HEK293 (cell line): ENCODE results near the gene FAXC.

Experiments
- GFI1B ChIP-seq: fragments of 450-650 bp; formaldehyde crosslinking; IDR thresholded peaks from 2 replicates; pipeline ENCODE4 v1.5.1; 2016; ENCODE audit warnings: missing biosample characterization, missing genetic modification characterization
- GLI2 ChIP-seq: fragments of 450-650 bp; formaldehyde crosslinking; IDR thresholded peaks from 2 replicates; pipeline ENCODE4; 2017; ENCODE audit warnings: missing biosample characterization, missing genetic modification characterization, low read depth, borderline replicate concordance
- KLF1 ChIP-seq: fragments of 450-650 bp; formaldehyde crosslinking; IDR thresholded peaks from 2 replicates; pipeline ENCODE4 v1.5.1; 2016; ENCODE audit warnings: missing biosample characterization, missing genetic modification characterization
- RBAK ChIP-seq: fragments of 450-650 bp; formaldehyde crosslinking; IDR thresholded peaks from 2 replicates; pipeline ENCODE4 v1.5.1; 2016; ENCODE audit warnings: missing biosample characterization, missing genetic modification characterization
- ZFP3 ChIP-seq: fragments of 450-650 bp; formaldehyde crosslinking; IDR thresholded peaks from 2 replicates; pipeline ENCODE4 v1.5.1; 2016; ENCODE audit warnings: low read depth, missing biosample characterization, missing genetic modification characterization
- ZIC2 ChIP-seq: fragments of 450-650 bp; formaldehyde crosslinking; IDR thresholded peaks from 2 replicates; pipeline ENCODE4 v1.5.1; 2016; ENCODE audit warnings: missing biosample characterization, missing genetic modification characterization
- ZNF10 ChIP-seq: fragments of 450-650 bp; formaldehyde crosslinking; IDR thresholded peaks from 2 replicates; pipeline ENCODE4 v1.5.1; 2017; ENCODE audit warnings: missing biosample characterization, missing genetic modification characterization
- ZNF114 ChIP-seq: fragments of 450-650 bp; formaldehyde crosslinking; IDR thresholded peaks from 2 replicates; pipeline ENCODE4 v1.5.0; 2017; ENCODE audit warnings: missing biosample characterization, missing genetic modification characterization
- ZNF133 ChIP-seq: fragments of 450-650 bp; formaldehyde crosslinking; IDR thresholded peaks from 2 replicates; pipeline ENCODE4 v1.5.1; 2016; ENCODE audit warnings: missing biosample characterization, missing genetic modification characterization
- ZNF138 ChIP-seq: fragments of 450-650 bp; formaldehyde crosslinking; IDR thresholded peaks from 2 replicates; pipeline ENCODE4 v1.5.1; 2016; ENCODE audit warnings: missing biosample characterization, missing genetic modification characterization, borderline replicate concordance
- ZNF18 ChIP-seq: fragments of 450-650 bp; formaldehyde crosslinking; IDR thresholded peaks from 2 replicates; pipeline ENCODE4 v1.5.1; 2016; ENCODE audit warnings: missing biosample characterization, missing genetic modification characterization
- ZNF280C ChIP-seq: fragments of 450-650 bp; formaldehyde crosslinking; IDR thresholded peaks from 2 replicates; pipeline ENCODE4 v1.5.1; 2016; ENCODE audit warnings: missing biosample characterization, missing genetic modification characterization
- ZNF404 ChIP-seq: fragments of 450-650 bp; formaldehyde crosslinking; IDR thresholded peaks from 2 replicates; pipeline ENCODE4 v1.5.1; 2017; ENCODE audit warnings: missing biosample characterization, missing genetic modification characterization
- ZNF473 ChIP-seq: fragments of 450-650 bp; formaldehyde crosslinking; IDR thresholded peaks from 2 replicates; pipeline ENCODE4 v1.5.1; 2017; ENCODE audit warnings: missing biosample characterization, missing genetic modification characterization
- ZNF510 ChIP-seq: fragments of 450-650 bp; formaldehyde crosslinking; IDR thresholded peaks from 2 replicates; pipeline ENCODE4 v1.5.1; 2018; ENCODE audit warnings: mild to moderate bottlenecking, missing genetic modification characterization, missing biosample characterization; ENCODE audit not compliant: insufficient replicate concordance
- ZNF518A ChIP-seq: fragments of 450-650 bp; formaldehyde crosslinking; conservative IDR thresholded peaks from 2 replicates; pipeline ENCODE4 v1.5.1; 2016; ENCODE audit warnings: low read depth, missing biosample characterization, missing genetic modification characterization
- ZNF560 ChIP-seq: fragments of 450-650 bp; formaldehyde crosslinking; IDR thresholded peaks from 2 replicates; pipeline ENCODE4 v1.5.1; 2017; ENCODE audit warnings: missing biosample characterization, missing genetic modification characterization, borderline replicate concordance
- ZNF747 ChIP-seq: fragments of 450-650 bp; formaldehyde crosslinking; IDR thresholded peaks from 2 replicates; pipeline ENCODE4 v1.5.1; 2016; ENCODE audit warnings: missing biosample characterization, missing genetic modification characterization
- TF ChIP-seq, protein P1 (sequence below): fragments of 450-650 bp; IDR thresholded peaks from 2 replicates; pipeline ENCODE4 v1.5.1; 2018; ENCODE audit warnings: missing biosample characterization, missing genetic modification characterization
- TF ChIP-seq, protein P2 (sequence below): fragments of 450-650 bp; formaldehyde crosslinking; IDR thresholded peaks from 2 replicates; pipeline ENCODE4 v1.5.1; 2016; ENCODE audit warnings: missing biosample characterization, missing genetic modification characterization, borderline replicate concordance
- TF ChIP-seq, protein P3 (sequence below): fragments of 450-650 bp; formaldehyde crosslinking; IDR thresholded peaks from 2 replicates; pipeline ENCODE4 v1.5.1; 2016; ENCODE audit warnings: missing biosample characterization, missing genetic modification characterization

FAXC gene

GRCh38 chr6:99390896-99391295 lies 41.4 kb upstream of the FAXC start (continued):
- peak; percentile 94 for TF ChIP-seq ZNF518A (tag by site-specific recombination)
- TF ChIP-seq, protein P1, sequence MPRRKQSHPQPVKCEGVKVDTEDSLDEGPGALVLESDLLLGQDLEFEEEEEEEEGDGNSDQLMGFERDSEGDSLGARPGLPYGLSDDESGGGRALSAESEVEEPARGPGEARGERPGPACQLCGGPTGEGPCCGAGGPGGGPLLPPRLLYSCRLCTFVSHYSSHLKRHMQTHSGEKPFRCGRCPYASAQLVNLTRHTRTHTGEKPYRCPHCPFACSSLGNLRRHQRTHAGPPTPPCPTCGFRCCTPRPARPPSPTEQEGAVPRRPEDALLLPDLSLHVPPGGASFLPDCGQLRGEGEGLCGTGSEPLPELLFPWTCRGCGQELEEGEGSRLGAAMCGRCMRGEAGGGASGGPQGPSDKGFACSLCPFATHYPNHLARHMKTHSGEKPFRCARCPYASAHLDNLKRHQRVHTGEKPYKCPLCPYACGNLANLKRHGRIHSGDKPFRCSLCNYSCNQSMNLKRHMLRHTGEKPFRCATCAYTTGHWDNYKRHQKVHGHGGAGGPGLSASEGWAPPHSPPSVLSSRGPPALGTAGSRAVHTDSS (tag by site-specific recombination), result no peak
- TF ChIP-seq ZNF18 (tag by site-specific recombination), result 0 out of 2 replicates have a peak, but pooled peaks have one; percentile 34
- no peak for TF ChIP-seq ZNF114 (tag by site-specific recombination)
- TF ChIP-seq GLI2, result peak; percentile 42; the same call in 1 of the 2 replicates
- TF ChIP-seq ZNF510, result peak; percentile 89
- TF ChIP-seq ZNF280C (tag by site-specific recombination), result no peak
- TF ChIP-seq ZNF138, result 0 out of 2 replicates have a peak, but pooled peaks have one; percentile 60
- no peak for TF ChIP-seq ZNF133 (tag by site-specific recombination)
- no peak for TF ChIP-seq ZNF747
- peak; percentile 78; the same call in 1 of the 2 replicates for TF ChIP-seq ZNF404 (tag by site-specific recombination)
- TF ChIP-seq ZNF10 (tag by site-specific recombination), result no peak
- TF ChIP-seq, protein P2, sequence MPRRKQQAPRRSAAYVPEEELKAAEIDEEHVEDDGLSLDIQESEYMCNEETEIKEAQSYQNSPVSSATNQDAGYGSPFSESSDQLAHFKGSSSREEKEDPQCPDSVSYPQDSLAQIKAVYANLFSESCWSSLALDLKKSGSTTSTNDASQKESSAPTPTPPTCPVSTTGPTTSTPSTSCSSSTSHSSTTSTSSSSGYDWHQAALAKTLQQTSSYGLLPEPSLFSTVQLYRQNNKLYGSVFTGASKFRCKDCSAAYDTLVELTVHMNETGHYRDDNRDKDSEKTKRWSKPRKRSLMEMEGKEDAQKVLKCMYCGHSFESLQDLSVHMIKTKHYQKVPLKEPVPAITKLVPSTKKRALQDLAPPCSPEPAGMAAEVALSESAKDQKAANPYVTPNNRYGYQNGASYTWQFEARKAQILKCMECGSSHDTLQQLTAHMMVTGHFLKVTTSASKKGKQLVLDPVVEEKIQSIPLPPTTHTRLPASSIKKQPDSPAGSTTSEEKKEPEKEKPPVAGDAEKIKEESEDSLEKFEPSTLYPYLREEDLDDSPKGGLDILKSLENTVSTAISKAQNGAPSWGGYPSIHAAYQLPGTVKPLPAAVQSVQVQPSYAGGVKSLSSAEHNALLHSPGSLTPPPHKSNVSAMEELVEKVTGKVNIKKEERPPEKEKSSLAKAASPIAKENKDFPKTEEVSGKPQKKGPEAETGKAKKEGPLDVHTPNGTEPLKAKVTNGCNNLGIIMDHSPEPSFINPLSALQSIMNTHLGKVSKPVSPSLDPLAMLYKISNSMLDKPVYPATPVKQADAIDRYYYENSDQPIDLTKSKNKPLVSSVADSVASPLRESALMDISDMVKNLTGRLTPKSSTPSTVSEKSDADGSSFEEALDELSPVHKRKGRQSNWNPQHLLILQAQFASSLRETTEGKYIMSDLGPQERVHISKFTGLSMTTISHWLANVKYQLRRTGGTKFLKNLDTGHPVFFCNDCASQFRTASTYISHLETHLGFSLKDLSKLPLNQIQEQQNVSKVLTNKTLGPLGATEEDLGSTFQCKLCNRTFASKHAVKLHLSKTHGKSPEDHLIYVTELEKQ, result no peak
- no peak; the same call in 1 of the 2 replicates for TF ChIP-seq ZFP3 (tag by site-specific recombination)
- no peak for TF ChIP-seq GFI1B (tag by site-specific recombination)
- TF ChIP-seq ZNF560, result peak; percentile 82
- no peak for TF ChIP-seq ZIC2 (tag by site-specific recombination)
- TF ChIP-seq ZNF473, result no peak
- TF ChIP-seq, protein P3, sequence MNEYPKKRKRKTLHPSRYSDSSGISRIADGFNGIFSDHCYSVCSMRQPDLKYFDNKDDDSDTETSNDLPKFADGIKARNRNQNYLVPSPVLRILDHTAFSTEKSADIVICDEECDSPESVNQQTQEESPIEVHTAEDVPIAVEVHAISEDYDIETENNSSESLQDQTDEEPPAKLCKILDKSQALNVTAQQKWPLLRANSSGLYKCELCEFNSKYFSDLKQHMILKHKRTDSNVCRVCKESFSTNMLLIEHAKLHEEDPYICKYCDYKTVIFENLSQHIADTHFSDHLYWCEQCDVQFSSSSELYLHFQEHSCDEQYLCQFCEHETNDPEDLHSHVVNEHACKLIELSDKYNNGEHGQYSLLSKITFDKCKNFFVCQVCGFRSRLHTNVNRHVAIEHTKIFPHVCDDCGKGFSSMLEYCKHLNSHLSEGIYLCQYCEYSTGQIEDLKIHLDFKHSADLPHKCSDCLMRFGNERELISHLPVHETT (tag by site-specific recombination), result 0 out of 2 replicates have a peak, but pooled peaks have one; percentile 32
- no peak for TF ChIP-seq RBAK (tag by site-specific recombination)
- TF ChIP-seq KLF1, result no peak
